Kidney tubule cell (primary cell): Measurements from ENCODE around the gene GAB1.

Experiments
- DNase-seq: peaks from one replicate; pipeline ENCODE4 v3.0.0-alpha.2; 2018; ENCODE audit warnings: low spot score

Gene GAB1

GRCh38 chr4:143389579-143390195, 53.0 kb downstream of the GAB1 start:
- no peak for DNase-seq

- DNase-seq = no peak
These were observed 54.1 kb downstream of the GAB1 start for GRCh38 chr4:143390764-143391163.

GRCh38 chr4:143391261-143391660, 54.6 kb downstream of the GAB1 start:
- DNase-seq = no peak

GRCh38 chr4:143391895-143392294, 55.2 kb downstream of the GAB1 start:
- no peak for DNase-seq

- no peak for DNase-seq
These were observed 56.5 kb downstream of the GAB1 start for GRCh38 chr4:143393195-143393594.

- no peak for DNase-seq
These were observed 58.2 kb downstream of the GAB1 start for GRCh38 chr4:143394739-143395453.

- DNase-seq = no peak
These were observed 60.0 kb downstream of the GAB1 start for GRCh38 chr4:143396695-143397094.

GRCh38 chr4:143397335-143397734, 60.7 kb downstream of the GAB1 start:
- DNase-seq = no peak

- DNase-seq = no peak
These were observed 61.2 kb downstream of the GAB1 start for GRCh38 chr4:143397887-143398286.

GRCh38 chr4:143399113-143399949, 62.7 kb downstream of the GAB1 start:
- DNase-seq = peak; percentile 32

GRCh38 chr4:143400082-143400481, 63.4 kb downstream of the GAB1 start:
- no peak for DNase-seq

- DNase-seq = no peak
These were observed 66.3 kb downstream of the GAB1 start for GRCh38 chr4:143402776-143403552.

GRCh38 chr4:143403553-143403820, 66.8 kb downstream of the GAB1 start:
- DNase-seq = no peak

- peak; percentile 57 for DNase-seq
These were observed 67.9 kb downstream of the GAB1 start for GRCh38 chr4:143404555-143404954.

- DNase-seq = no peak
These were observed 68.5 kb downstream of the GAB1 start for GRCh38 chr4:143405075-143405730.

GRCh38 chr4:143406523-143406922, 69.8 kb downstream of the GAB1 start:
- peak; percentile 32 for DNase-seq

GRCh38 chr4:143407474-143407873, 70.8 kb downstream of the GAB1 start:
- no peak for DNase-seq

GRCh38 chr4:143407888-143408287, 71.2 kb downstream of the GAB1 start:
- no peak for DNase-seq

GRCh38 chr4:143410015-143410414, 73.3 kb downstream of the GAB1 start:
- no peak for DNase-seq

GRCh38 chr4:143411527-143412419, 75.1 kb downstream of the GAB1 start:
- DNase-seq = no peak

GRCh38 chr4:143412420-143412758, 75.7 kb downstream of the GAB1 start:
- no peak for DNase-seq
